ENCODE data around the gene C1orf159.
"Not testable (repeated sequence)": the region's sequence is repeated elsewhere in the genome, so short reads cannot be mapped to it uniquely, and the experiment has no call there.

Gene C1orf159

GRCh38 chr1:1079408-1080121 lies 36.3 kb downstream of the C1orf159 start:
- Histone ChIP-seq H3K4me3 (ENCODE audit: low read length) (peak overlapping the region; percentile 74), H4K20me1 (ENCODE audit: insufficient read depth, low read length) (no peaks in the 10 kb centered on the region), H3K27ac (ENCODE audit: low read length) (0 out of 2 replicates have a peak overlapping the region, but pooled peaks have one; percentile 12), H3K4me1 (ENCODE audit: low read length) (peaks cover 12% of the 10 kb centered on the region), H3K9ac (ENCODE audit: low read length) (peak overlapping the region; percentile 57; the same call in 1 of the 2 replicates), H2AFZ (ENCODE audit: low read depth, low read length) (no peak overlapping the region), H3K27me3 (ENCODE audit: low read depth, low read length) (no peaks in the 10 kb centered on the region), H3K79me2 (ENCODE audit: low read length) (no peaks in the 10 kb centered on the region), H3K4me2 (ENCODE audit: low read length) (peak overlapping the region; percentile 94), H3K9me3 (ENCODE audit: insufficient read depth, low read length) (no peaks in the 10 kb centered on the region), H3K36me3 (replicated peaks; ENCODE audit: low read depth, low read length) (no peaks in the 10 kb centered on the region)
- TF ChIP-seq CTCF (IDR thresholded peaks at IDR 0.05; ENCODE audit: low read depth, low read length) (no peak), EZH2phosphoT487 (IDR thresholded peaks at IDR 0.05; ENCODE audit: low read depth) (no peak)

- not testable (repeated sequence) for H3K36me3 ChIP-seq (replicated peaks; ENCODE audit: low read depth, low read length); H3K9ac ChIP-seq (ENCODE audit: low read length); H3K27me3 ChIP-seq (ENCODE audit: low read depth, low read length); H4K20me1 ChIP-seq (ENCODE audit: insufficient read depth, low read length); H3K79me2 ChIP-seq (ENCODE audit: low read length); H3K4me2 ChIP-seq (ENCODE audit: low read length); H3K9me3 ChIP-seq (ENCODE audit: insufficient read depth, low read length); H3K4me3 ChIP-seq (ENCODE audit: low read length); H2AFZ ChIP-seq (ENCODE audit: low read depth, low read length); H3K27ac ChIP-seq (ENCODE audit: low read length)
- H3K4me1 ChIP-seq (ENCODE audit: low read length) = peaks cover 12% of the 10 kb centered on the region
Measured at GRCh38 chr1:1077396-1077795, 38.5 kb downstream of the C1orf159 start.

- Histone ChIP-seq H3K27ac (ENCODE audit: low read length) (no peak overlapping the region), H2AFZ (ENCODE audit: low read depth, low read length) (no peak overlapping the region), H3K4me1 (ENCODE audit: low read length) (peaks cover 13% of the 10 kb centered on the region), H3K79me2 (ENCODE audit: low read length) (no peaks in the 10 kb centered on the region), H4K20me1 (ENCODE audit: insufficient read depth, low read length) (no peaks in the 10 kb centered on the region), H3K27me3 (ENCODE audit: low read depth, low read length) (no peaks in the 10 kb centered on the region), H3K4me3 (ENCODE audit: low read length) (no peak overlapping the region), H3K4me2 (ENCODE audit: low read length) (no peak overlapping the region), H3K9me3 (ENCODE audit: insufficient read depth, low read length) (no peaks in the 10 kb centered on the region), H3K36me3 (replicated peaks; ENCODE audit: low read depth, low read length) (no peaks in the 10 kb centered on the region), H3K9ac (ENCODE audit: low read length) (no peak overlapping the region)
- TF ChIP-seq CTCF (IDR thresholded peaks at IDR 0.05; ENCODE audit: low read depth, low read length) (no peak), EZH2phosphoT487 (IDR thresholded peaks at IDR 0.05; ENCODE audit: low read depth) (no peak)
Measured at GRCh38 chr1:1075148-1075935, 40.5 kb downstream of the C1orf159 start.

- Histone ChIP-seq H2AFZ (ENCODE audit: low read depth, low read length) (no peak overlapping the region), H3K4me3 (ENCODE audit: low read length) (no peak overlapping the region), H3K9ac (ENCODE audit: low read length) (no peak overlapping the region), H3K27ac (ENCODE audit: low read length) (no peak overlapping the region), H3K36me3 (replicated peaks; ENCODE audit: low read depth, low read length) (no peaks in the 10 kb centered on the region), H3K4me2 (ENCODE audit: low read length) (no peak overlapping the region), H3K79me2 (ENCODE audit: low read length) (no peaks in the 10 kb centered on the region), H3K4me1 (ENCODE audit: low read length) (peaks cover 8% of the 10 kb centered on the region; the same call in 1 of the 2 replicates), H3K9me3 (ENCODE audit: insufficient read depth, low read length) (no peaks in the 10 kb centered on the region), H3K27me3 (ENCODE audit: low read depth, low read length) (no peaks in the 10 kb centered on the region), H4K20me1 (ENCODE audit: insufficient read depth, low read length) (no peaks in the 10 kb centered on the region)
- TF ChIP-seq EZH2phosphoT487 (IDR thresholded peaks at IDR 0.05; ENCODE audit: low read depth) (no peak), CTCF (IDR thresholded peaks at IDR 0.05; ENCODE audit: low read depth, low read length) (no peak)
Measured at GRCh38 chr1:1074631-1075147, 41.2 kb downstream of the C1orf159 start.
